HG03521 (cell line): ENCODE results near the gene LSM14B.

Experiments
- ATAC-seq: cut with Tn5 transposase; IDR thresholded peaks from one replicate; pipeline ENCODE4 v1.9.1; 2021; ENCODE audit warnings: mild to moderate bottlenecking, moderate library complexity; ENCODE audit not compliant: unreplicated experiment

Gene LSM14B

GRCh38 chr20:62160876-62161275, 38.6 kb downstream of the LSM14B start:
- ATAC-seq, result no peak

GRCh38 chr20:62161347-62161746, 39.1 kb downstream of the LSM14B start:
- no peak for ATAC-seq

GRCh38 chr20:62162765-62163484, 40.6 kb downstream of the LSM14B start:
- ATAC-seq, result no peak

GRCh38 chr20:62163485-62163865, 41.2 kb downstream of the LSM14B start:
- no peak for ATAC-seq

GRCh38 chr20:62163986-62164762, 41.9 kb downstream of the LSM14B start:
- no peak for ATAC-seq

- no peak for ATAC-seq
These were observed 42.8 kb downstream of the LSM14B start for GRCh38 chr20:62164879-62165761.

- no peak for ATAC-seq
These were observed 43.6 kb downstream of the LSM14B start for GRCh38 chr20:62165762-62166399.

GRCh38 chr20:62167474-62167873, 45.2 kb downstream of the LSM14B start:
- ATAC-seq, result no peak

- ATAC-seq, result no peak
These were observed 45.8 kb downstream of the LSM14B start for GRCh38 chr20:62168061-62168460.

GRCh38 chr20:62168890-62169435, 46.7 kb downstream of the LSM14B start:
- no peak for ATAC-seq

- ATAC-seq, result no peak
These were observed 48.3 kb downstream of the LSM14B start for GRCh38 chr20:62170536-62170935.

- ATAC-seq, result no peak
These were observed 49.0 kb downstream of the LSM14B start for GRCh38 chr20:62171245-62171644.

GRCh38 chr20:62172666-62173065, 50.4 kb downstream of the LSM14B start:
- no peak for ATAC-seq

GRCh38 chr20:62174021-62174804, 51.9 kb downstream of the LSM14B start:
- no peak for ATAC-seq

- ATAC-seq, result no peak
These were observed 52.8 kb downstream of the LSM14B start for GRCh38 chr20:62174870-62175624.

GRCh38 chr20:62175711-62176110, 53.4 kb downstream of the LSM14B start:
- ATAC-seq, result no peak

- no peak for ATAC-seq
These were observed 54.6 kb downstream of the LSM14B start for GRCh38 chr20:62176866-62177265.

- no peak for ATAC-seq
These were observed 55.0 kb downstream of the LSM14B start for GRCh38 chr20:62177307-62177706.
